Fibroblast of skin of scalp (primary cell): Measurements from ENCODE around the gene PSME4. TPM values are rescaled to one million over a fixed set of nuclear protein-coding genes. Genes with fewer than 3 reads are reported as not detected.

Source experiments
- DNase-seq: peaks from one replicate; pipeline ENCODE4 v3.0.0-alpha.2; 2013
- polyA plus RNA-seq, 2 experiments: library from polyadenylated mRNA; unstranded; fragments of 120-200 nt; gene quantifications; one replicate each; pipeline ENCODE4 v1.2.1, GENCODE V29; 2013; ENCODE audit not compliant: insufficient read length in 2 of 2

The PSME4 gene
- 48.3 TPM for polyA plus RNA-seq (2013, experiment 1 of 2; ENCODE audit: insufficient read length)
- polyA plus RNA-seq (2013, experiment 2 of 2; ENCODE audit: insufficient read length) = 50.0 TPM

DNA sequence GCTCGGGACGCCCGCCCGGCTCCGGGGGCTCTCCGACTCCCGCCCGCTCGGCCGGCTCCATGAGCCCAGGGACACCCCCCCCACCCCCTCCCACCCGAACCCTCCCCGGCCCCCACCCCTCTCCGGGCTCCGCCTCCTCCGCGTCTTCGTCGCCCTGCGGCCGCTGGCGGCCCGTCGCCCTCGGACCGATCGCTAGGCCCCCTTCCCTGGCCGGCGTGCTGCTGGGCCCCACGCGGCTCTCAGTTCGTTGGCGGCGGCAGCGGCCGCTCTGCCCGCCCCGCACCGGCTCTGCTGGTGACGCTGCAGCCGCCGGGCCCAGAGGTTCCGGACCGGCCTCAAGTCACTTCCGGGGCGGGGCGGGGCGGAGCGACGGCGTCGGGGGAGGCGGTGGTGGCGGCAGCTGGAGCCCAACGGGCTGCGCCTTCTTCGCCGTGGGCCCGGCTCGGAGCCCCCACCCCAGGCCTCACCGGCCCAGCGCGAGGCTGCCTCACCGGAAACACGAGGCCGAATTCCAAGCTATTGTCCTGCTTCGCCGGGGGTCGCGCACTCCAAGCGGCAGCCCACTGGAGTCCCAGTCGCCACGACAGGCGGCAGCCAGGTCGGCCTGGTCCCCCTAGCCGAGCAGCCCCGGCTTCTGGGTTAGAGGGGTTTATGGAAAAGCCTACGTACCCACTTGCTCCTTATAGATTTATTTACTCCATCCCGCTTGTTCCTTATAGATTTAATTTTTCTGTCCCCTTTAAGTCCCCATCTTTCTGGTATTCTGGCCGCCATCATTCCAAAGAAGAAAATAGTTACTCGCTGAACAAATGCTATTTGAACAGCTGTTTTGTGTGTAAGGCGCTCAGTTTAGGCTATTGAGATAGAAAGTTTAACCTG lies at the start of gene PSME4:
Gene PSME4, minus strand, starts transcription at position 270 of the 879 bp plus-strand sequence. Its CDS starts 209 bp downstream, at position 61.
- DNase-seq = peak; percentile 93

DNA sequence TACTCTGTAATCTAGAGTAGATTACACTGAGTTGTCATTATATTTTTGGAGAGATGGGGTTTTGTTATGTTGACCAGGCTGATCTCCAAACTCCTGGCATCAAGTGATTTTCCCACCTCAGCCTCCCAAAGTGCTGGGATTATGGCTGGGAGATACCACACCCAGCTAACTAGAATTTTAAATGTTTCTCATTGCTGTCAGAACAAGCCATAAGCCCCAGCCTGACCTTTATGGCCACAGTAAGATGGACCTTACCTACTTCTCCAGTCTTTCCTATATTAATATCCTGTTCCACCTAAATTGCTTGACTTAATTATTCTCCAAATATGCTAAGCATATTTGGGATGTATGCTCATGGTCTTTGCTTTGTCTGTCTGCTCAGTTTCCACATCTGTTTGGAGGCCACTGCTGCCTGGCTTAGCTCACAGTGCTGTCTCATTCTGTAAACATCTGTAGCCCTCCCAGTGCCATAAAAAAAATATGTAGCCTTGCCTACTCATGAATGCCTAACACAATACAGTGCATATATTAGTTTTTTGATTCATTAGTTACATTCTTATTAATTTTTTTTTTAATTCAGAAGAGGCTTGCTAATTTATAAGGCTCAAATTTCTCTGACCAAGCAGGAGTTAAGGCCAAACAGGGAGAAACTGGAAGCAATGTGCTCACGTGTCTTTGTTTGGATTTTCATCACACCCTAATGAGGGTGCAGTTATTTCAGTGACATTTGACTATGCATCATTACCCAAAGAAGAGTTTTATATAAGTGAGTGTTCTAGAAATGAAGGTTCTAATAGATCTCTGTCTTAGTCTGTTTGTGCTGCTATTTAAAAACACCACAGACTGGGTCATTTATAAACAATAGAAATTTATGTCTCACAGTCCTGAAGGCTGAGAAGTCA lies 45.3 kb upstream of the PSME4 start:
- peak; percentile 80 for DNase-seq

GRCh38 chr2:54013996-54014395 lies 43.2 kb upstream of the PSME4 start:
- no peak for DNase-seq

DNA sequence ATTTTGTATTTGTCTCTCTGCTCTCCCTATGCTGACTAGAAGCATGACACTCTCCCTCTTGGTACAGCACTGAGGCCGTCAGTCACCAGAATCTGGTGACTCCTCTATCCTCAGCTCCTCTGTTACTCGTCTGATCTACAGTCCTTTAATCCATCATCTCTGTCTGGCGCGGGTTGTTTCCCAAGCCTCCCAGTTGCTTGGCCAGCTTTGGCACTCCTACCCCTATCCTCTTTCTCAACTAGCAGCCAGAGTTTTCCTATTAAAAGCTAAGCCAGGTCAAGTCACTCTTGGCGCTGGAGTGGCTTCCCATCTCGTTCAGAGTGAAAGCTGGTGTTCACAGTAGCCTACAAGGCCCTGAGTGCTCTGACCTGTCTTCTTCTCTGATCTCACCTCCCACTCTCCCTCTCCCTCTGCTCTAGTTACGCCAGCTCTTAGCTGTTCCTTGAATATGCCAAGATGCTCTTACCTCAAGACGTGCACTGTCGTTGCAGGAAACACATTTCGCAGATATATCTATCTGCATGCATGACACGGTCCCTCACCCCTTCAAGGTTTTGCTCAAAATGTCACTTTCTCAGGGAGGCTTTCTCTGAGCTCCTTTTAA lies 41.8 kb upstream of the PSME4 start:
- no peak for DNase-seq

DNA sequence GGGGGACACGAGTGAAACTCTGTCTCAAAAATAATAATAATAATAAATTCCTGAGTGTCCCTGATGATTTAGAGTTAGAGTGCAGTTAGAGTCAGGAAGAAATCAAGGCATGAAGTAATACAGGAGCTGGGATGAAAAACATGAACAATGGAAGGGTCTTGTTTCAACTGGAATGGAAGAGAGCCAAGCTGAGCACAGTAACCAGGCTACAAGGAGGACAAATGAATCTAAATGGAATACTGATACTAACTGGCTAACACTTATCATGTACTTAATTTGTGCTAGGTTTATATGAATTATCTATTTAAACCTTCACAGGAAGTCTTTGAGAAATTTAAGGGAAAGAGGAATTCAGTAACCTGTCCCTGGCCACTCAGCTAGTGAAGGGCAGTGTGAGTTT lies 38.8 kb upstream of the PSME4 start:
- DNase-seq = no peak

- DNase-seq = no peak
Measured at GRCh38 chr2:54008439-54008838, 37.6 kb upstream of the PSME4 start.

DNA sequence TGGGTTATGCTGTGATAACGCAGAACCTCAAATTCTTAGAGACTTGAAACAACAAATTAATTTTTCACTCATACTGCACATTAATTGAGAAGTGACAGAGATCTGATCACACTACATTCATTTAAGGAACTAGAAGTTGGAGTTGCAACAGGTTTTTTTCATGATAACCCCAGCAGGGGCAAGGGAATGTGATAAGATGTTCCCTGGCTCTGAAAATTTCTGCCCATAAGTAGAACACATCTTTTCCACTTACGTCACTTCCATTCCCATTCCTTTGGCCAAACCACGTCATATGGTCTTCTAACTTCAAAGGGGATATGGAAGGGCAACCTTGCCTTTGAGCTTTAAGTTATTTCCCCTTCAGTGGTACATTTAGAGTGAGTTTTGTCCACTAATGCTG lies 29.7 kb upstream of the PSME4 start:
- no peak for DNase-seq

- no peak for DNase-seq
Measured at GRCh38 chr2:54000122-54000521, 29.3 kb upstream of the PSME4 start.

- no peak for DNase-seq
Measured at GRCh38 chr2:53998834-53999233, 28.0 kb upstream of the PSME4 start.

DNA sequence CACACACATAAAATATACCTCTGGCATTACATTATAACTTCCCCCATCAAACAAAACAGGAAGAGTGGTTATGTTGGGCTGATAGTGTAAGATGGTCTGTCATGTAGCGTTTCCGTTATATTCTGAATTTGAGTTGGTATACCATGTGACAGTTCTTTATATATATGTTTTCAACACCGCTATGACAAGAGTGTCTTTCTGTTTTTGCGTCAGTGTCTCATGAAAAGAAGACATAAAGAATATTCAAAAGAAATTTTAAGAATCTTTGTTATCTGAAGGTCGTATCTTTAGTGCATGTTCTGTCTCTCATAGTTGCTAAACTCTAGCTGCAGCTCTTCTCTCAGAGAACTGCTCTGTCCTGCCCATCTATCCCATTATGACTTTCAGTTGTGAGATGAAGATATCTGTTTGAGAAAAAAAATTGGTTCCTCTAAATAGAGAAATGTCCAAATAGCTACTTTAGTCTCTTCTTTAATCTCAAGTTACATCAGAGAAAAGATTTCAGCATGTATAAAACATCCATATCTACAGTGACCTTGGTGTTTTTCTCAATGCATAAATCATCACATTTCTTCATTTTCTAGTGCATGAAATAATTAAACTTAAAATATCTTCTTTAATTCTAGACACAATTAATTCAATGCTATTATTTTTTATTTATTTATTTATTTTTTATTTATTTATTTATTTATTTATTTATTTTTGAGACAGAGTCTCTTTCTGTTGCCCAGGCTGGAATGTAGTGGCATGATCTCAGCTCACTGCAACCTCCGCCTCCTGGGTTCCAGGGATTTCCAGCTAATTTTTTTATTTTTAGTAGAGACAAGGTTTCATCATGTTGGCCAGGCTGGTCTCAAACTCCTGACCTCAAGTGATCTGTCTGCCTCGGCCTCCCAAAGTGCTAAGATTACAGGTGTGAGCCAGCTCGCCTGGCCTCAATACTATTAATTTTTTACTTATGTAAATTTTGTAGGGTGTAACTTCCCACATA lies 24.3 kb upstream of the PSME4 start:
- DNase-seq = no peak

- no peak for DNase-seq
Measured at GRCh38 chr2:53991948-53992347, 21.2 kb upstream of the PSME4 start.

DNA sequence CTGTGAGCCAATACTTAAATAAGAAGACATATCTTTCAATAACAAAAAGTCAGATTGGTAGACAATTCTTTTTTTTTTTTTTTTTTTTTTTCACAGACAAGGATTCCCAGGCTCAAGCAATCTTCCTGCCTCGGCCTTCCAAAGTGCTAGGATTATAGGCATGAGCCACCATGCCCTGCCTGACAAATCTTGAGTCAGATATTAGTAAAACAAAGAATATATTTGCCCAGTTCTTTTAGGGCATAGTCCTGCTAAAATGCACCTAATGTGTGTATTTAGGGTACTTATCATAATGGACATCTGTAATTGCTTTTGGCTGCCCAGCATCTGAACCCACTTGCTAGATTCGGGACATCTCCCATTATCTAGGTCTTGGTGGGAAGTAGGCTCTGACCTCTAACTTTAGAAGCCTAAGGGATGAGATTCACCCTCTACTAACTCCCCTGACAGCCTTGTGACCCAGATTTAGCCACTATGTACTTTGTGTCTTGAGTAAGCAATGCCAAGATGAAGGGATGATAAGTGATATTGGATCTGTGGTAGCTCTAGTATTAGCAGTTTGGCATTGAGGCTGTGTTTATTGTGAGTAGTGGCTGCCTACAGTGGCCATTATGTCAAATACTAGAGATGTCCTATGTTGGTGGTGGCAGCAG lies 18.5 kb upstream of the PSME4 start:
- no peak for DNase-seq

DNA sequence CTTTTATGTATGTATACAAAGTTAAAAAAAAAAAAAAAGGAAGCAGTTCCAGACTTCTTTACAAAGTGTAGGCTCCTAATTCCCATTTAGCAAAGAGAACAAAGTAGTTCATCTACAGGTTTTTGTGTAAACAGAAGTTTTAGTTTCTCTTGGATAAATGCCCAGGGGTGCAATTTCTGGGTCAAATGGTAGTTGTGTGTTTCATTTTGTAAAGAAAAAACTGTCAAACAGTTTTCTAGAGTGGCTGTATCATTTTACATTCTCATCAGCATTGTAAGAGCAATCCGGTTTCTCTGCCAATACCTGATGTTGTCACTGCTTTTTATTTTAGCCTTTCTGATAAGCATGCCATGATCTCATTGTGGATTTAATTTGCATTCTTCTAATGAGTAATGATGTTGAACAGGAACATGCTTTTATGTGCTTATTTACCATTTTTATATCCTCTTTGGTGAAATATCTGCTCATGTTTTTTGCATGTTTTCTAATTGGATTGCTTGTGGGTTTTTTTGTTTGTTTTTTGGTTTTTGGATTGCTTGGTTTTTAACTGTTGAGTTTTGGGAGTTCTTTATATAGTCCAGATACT lies 16.6 kb upstream of the PSME4 start:
- peak; percentile 19 for DNase-seq

GRCh38 chr2:53985646-53986045 lies 14.9 kb upstream of the PSME4 start:
- no peak for DNase-seq

GRCh38 chr2:53969968-53970723 lies 647 bp downstream of the PSME4 start:
- peak; percentile 23 for DNase-seq

GRCh38 chr2:53969285-53969967 lies 1.4 kb downstream of the PSME4 start:
- DNase-seq = peak; percentile 79

DNA sequence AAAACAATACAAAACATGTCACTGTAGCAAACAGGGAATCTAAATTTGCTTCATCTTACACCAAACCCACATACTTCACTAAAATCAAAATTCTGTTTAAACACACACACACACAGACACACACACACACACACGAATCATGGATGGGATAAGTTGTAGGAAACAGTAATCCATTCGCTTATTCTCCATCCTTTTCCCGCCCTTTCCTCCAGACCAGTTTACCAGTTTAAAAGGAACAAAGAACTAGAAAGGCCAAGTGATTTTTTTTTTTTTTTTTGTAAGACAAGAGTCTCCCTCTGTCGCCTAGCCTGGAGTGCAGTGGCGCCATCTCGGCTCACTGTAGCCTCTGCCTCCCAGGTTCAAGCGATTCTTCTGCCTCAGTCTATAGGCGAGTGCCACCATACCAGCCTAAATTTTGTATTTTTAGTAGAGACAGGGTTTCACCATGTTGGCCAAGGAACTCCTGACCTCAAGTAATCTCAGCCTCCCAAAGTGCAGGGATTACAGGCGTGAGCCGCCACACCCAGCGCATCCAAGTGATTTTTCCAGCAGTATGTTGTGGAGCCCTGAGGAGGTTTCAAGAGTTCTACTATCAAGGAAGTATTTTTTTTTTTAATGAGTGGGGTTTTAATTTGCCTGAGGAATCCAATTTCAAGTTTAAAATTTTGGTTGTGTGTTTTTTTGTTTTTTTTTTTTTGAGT lies 5.7 kb downstream of the PSME4 start:
- no peak for DNase-seq

- no peak for DNase-seq
Measured at GRCh38 chr2:53964257-53964952, 6.4 kb downstream of the PSME4 start.
